IPS DF 4.7 (cell line): ENCODE results near the gene ARPP21.

Experiments used
- DNase-seq: peaks from one replicate; pipeline ENCODE4 v3.0.0-alpha.2; 2013; ENCODE audit warnings: low spot score; ENCODE audit errors: extremely low read depth

The ARPP21 gene

DNA sequence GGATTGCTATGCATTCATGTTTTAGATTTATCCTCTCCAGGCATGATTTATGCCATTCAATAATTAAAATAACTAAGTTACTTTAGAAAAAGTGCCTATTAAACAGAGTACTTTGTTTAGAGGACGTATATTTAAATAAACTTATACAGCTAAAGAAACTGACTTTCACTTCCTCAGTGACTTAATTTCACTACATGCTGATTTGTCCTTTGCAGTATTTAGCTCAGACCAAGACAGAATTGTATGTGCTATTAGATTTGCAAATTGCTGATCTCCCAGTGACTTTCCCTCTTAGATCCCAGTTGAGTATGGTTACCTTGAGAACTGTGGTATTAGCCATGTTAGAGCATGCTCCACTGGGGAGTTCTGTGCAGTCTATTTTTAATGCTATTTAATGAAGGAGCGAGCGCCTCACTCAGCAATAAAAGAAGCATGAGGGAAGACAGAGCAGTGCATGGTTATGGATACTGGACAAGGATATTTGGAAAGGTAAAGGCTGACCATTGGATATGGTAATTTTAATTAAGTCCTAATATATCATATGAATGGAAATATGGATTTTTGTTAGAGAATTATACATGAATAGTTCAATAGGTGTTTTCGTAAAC, 2.7 kb downstream of the ARPP21 start:
- no peak for DNase-seq

DNA sequence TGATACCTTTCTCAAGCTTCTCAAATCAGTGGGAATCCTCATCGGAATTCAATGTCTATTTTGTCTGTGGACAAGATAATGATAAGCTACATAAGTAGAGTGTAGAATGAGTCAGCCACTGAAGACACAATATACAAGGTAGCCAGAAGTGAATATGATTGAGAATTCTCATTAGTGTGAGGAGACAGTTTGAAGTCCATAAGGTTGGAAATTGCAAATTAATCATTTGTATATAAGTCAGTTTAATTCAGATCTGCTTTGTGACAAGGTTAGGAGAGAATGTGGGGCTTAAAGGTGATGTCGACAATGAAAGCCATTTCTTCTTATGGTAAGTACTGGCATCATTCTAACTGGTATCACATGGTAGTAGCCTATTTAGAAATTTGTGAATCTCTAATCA, 4.2 kb downstream of the ARPP21 start:
- DNase-seq, result no peak

DNA sequence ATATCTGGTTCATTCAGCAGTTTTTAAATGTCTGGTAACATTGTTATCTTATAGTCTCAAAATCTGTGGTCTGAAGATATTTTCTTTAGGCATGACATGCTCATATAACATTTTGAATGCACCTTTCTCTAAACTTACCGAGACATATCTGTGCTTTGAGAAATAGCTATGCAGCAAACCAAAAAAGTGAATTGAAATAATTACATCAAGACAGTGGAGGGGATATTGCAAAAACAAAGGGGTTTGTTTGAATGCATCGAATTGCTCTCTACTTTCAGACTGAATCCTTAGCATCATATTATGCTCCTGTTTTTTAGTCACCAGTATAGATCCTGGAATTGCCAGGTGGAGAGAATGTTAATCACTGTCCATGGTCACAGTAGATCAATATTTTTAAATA, 5.1 kb downstream of the ARPP21 start:
- DNase-seq, result no peak

DNA sequence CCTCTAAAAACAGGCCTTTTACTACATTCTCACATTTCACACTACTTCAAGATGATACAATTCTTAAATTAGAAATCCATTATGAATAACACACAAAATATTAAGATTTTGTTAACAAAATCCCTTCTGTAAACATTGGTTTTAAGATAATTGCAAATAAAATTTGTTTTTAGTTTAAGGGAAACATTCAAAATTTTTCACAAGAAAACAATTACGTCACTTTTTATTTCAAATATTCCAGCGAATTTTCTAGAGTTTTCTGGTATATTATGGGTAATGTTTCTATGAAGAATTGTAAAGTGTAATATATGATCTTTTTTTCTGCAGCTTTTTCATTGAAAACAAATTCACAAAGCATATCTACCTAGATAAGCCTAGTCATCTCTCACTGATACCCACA, 5.9 kb downstream of the ARPP21 start:
- no peak for DNase-seq

DNA sequence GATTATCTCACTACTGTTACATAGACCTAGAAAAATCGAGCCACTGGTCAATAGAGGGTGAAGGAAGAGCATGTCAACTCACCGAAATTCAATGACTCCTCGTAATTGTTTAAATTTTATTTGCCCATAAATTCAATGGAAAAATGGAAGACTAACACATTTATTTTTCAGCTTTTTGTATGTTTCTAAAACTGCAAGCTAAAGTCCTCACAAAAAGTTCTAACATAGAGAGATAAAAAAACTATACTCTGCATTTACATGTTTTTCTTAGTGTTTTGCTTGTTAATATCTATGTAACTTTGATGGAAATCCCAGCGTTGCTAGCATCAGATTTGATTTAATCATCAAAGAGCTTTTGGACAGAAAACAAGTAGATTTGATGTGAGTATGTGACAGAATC, 6.8 kb downstream of the ARPP21 start:
- no peak for DNase-seq

DNA sequence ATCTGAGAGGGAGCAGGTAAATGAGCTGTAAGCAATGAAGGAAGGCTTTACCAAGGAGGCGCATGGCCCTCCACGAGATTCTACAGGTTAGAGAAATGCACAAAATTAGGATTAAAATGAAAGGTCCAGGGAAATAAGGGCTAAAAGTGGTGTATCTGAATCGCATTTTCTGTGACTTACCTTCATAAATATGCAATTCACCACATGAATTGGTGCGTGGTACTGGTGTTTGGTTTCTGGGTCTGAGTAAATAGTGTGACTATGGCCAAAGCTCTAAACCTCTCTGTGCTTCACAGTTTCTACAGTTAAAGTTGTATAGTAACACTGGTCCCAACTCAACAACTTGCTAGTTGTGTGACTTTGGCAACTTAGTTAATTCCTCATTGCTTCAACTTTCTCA, 8.1 kb downstream of the ARPP21 start:
- DNase-seq, result no peak

DNA sequence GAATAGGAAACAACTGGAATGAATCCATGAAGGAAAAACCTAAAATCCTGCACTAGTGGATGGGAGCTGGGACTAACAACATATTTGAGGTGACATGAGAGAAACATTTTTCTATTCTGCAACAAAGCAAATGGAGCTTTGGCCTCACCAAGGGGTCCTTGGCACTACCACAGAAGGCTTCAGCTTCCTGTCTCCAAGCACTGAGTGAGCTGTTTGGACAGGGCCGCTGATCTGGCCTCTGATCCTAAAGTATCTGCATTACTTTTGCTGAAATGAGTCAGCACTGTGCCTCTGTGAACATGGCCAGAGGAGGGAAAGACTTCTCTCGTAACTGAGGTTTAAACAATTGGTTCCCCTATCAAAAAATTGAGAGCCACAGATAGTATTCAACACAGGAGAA, 9.0 kb downstream of the ARPP21 start:
- DNase-seq, result no peak

DNA sequence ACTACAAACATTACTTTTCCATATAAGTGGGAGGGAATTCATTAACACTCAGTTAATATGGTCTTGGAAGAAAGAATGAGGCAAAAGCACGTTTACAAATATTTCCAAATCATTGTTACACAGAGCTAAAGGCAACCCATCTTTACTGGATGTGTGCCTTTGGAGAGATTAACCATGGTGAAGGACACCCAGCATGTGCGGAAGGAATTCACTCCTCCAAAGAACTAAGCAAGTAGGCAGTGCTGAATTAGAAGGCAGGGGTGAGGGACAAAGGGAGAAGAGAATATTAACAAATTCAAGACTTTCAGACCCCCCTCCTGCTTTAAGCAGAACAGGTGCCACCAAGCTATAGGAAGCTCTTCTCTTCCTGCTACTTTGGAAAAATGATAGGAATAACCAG, 10.1 kb downstream of the ARPP21 start:
- DNase-seq, result no peak

DNA sequence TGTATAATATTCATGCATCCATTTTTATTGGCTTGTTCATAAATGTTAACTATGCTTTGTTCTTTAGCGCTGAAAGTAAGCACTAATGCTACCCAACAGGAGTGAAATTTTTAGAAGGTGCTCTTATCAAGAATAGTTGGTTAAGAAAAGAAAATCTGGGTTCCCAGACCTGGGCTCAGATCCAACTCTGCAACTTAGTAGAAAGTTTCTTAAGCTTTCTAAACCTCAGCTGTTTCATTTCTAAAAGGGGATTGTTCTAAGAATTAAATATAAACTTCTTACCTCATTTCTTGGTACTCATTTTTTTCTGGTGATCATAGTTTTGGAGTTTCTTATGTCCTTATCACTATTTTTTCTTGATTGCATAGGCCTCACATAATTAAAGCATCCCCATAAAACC, 12.1 kb downstream of the ARPP21 start:
- DNase-seq, result no peak

DNA sequence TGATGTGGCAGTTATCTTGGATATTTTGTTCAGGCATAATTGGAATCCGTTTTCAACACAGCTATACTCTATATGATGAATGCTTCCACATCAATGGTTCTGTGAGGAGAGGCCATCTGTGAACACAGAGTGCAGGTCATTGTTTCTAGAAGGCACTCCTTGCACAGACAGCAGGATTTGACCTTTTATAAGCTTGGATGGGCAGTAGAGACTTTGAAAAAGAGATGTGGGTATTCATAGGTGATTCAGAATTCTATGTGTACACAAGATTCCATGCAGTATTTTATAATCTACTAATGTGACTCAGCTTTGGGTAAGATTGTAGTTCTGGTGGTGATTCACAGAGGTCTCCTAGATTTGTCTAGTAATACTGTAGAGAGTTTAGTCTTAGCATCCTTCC, 12.5 kb downstream of the ARPP21 start:
- no peak for DNase-seq

DNA sequence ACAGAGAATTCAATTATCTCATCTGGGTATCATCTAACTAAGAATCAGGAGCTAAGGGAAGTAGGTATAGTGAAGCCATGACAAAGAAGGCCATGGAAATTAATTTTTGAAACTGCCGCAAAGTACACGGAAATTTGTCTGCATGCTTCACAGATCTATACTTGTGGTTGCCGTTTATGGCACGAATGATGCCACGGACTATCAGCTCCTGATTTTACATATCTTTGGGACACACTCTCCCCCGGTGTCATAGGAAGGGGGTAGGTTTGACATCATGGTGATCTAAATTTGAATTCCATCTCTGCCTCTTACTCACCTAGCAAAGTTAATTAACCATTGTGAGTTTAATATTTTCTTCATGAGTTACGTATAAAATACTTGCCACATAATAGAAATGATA, 14.0 kb downstream of the ARPP21 start:
- no peak for DNase-seq

DNA sequence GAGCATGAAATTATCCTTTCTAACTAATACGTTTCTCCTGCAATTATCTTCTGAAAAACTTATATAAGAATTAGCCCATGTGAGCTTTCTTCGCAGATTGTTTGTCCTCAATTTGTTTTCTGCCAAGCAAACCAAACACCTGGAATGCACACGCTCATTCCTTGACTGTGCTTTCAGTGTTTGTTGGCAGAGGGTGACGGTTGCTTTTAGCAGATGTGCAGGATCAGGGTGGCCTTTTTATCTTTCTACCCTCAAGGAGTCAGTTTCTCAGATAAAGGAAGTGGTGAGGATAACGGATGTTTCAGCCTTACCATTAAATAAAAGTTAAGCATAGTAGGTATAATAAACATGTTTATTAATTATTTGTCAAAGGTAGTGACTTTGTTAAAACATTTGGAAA, 15.2 kb downstream of the ARPP21 start:
- DNase-seq, result no peak

DNA sequence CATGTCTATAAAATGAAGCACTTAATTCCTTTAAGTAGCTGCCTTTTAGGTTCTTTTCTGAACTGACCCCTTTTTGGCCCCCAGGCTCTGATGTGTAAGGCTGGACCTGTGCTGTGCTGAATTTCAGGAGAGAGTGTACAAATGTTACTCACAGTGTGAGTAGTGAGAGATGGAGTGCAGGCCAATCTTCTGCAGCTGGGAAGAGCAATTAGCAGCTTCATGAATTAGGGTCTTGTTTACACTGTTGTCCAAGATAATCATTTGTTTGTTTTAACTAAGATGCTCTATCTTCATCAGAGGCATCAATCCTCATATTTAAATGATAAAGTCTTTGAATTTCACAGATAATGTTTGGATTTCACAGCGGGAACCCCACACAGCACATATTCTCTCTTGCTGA, 19.4 kb downstream of the ARPP21 start:
- no peak for DNase-seq

DNA sequence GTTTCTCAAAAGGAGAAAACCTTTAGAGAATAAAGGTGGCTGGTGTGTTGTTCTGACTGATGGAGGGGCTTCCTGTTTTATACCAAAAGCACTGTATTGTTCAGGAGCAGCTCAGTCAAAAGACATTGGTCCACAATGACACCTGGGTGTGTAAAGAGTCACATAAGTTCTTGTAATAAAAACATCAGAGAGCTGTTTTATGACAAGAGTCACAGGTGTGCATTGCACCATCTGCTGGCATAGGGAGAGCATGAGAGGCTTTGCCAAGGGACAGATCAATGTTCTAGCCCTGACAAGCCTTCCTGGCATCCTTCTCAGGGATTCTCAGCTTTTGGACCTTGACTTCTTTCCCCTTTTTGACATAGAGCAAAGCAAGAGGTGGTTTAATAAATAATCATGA, 20.4 kb downstream of the ARPP21 start:
- DNase-seq, result no peak

DNA sequence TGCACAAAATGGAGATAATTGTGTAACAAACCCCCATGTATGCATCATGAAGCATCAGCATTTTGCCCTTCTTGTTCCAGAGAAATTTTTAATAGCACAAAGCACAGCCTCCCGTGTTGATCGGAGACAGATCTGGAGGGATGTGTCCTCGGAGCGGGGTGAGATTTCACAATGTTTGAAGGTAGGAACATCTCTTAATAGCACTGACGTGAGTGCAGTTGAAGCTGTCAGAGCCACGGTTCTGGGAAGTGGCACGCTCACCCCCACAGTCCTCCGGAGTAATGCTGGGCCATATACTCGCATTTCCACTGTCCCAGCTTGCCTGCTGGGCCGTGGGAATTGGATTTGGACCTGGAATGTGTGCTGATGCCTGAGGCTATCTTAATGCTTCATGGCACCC, 24.1 kb downstream of the ARPP21 start:
- DNase-seq, result no peak

DNA sequence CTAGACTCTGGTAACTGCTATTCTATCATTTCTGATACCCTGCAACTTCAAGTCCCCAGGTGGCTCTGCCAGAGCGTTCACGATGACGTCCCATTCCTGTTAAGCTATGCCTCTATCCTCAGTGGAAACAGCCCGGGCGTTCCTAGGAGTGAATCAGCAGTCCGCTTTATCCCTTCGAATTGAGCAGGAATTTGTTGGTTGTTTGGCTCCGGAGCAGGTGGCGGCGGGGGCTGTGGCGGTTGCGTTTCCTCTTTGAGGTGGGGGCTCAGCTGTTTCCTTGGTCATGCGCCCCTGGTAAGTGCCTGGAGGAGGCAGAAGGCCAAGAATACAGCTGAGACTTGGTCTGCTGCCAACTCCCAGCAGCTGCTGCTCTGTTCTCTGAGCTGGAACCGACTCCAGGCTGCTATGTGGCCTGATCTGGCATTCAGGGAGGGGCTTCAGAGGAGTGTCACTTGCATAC, 25.2 kb downstream of the ARPP21 start:
- DNase-seq, result no peak

DNA sequence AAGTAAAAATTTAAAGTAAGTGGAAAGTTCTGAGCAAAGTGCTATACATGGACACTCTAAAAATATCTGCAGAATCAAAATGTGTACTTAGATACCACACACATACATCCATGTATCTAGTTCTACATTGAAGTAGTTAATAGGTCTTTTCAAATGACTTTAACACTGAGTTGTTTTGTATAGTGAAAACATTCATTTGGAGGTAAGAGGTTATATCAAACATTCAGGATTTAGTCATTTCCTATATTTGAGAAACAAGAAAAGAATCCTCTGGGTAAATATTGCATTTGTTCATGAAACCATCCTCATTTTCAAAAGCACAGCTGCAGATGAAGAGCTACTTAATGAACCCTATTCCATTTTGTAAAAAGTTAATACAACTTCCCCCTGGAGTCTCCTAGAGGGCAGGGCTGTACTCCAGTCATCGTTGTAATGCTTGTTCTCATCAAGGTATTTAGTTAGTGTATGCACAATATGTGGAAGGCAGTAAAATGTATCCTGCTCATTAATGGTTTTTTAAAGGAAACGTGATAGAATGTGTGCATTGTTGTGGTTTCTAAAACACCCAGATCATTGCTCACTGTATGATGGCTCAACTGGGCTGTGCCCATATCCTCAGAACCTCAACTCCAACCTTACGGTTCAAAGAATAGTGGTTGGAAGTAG, 26.2 kb downstream of the ARPP21 start:
- no peak for DNase-seq

DNA sequence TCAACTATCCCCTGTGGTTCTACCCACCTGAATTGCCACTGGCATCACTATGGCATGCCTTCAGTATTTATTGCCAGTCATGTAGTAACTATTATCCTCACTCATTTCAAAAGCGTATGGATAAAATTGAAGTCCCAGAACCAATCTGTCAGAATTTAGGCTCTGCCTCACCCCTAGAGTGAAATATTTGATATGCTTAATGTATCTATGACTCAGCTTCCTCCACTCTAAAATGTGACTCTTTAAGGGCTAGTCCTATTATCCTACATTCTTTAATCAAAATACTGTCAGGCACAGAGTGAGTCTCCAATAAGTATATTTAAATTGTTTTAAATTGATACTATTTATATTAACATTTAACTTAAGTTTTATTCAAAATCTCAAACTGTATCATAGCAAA, 27.6 kb downstream of the ARPP21 start:
- DNase-seq, result no peak

DNA sequence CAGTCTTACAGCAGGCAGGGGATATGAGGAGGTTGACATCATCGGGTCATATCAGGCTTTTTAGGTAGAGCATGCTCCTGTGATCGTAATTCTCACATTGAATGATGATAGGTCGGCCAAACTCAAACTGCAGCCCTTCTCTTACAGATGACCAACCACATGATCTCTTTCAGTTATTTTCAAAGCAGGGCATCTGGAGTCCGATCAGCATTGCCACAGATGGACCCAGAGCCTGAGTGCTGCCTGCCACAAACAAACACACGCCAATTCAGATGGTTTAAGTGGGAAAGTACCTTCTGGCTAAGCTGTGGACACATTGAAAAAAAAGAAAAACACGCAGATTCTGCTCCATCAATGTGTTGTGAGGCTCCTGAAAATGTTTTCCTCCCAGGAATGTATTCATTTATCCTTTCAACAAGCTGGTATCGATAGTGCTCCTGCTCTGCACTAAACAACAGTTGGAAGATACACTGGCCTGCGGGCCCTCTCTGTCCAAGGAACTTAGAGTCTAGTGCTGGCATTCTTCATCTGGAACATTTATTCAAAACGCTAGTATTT, 31.2 kb downstream of the ARPP21 start:
- no peak for DNase-seq

DNA sequence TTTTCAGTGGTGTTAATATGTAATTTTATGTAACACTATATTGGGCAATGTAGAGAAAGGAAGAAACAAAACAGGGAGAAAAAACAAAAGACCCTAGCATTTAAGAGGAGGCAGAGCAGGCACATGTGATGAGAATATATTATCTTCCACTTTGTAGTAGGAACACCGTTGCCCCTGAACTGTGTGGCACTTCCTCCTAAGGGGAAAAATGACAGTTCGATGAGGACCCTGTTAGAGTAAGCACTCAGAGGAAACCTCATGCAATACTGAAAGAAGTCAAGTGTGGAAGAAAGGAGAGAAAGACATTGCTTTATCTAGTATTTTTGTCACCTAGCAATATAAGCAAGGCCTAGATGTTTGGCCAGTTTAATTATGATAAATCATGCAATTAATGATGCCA, 32.2 kb downstream of the ARPP21 start:
- DNase-seq, result no peak

DNA sequence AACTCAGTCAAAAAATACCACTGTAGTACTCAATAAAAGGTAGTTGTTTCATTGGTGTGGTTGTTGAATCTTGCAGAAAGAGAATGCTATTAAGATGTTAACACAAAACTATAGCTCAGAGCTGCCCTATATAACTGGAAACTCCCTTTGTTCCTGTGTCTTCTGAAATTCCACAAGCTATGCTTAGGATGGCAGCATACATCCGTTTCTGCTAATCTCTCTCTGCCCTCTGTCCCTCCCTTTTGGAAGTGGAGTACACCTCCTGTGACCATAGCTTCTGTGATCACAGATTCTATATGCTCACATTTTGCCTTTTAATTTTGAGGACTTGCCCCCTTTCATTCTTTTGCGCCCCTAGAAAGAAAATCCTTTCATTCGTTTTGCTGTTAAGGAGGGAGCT, 33.7 kb downstream of the ARPP21 start:
- no peak for DNase-seq

DNA sequence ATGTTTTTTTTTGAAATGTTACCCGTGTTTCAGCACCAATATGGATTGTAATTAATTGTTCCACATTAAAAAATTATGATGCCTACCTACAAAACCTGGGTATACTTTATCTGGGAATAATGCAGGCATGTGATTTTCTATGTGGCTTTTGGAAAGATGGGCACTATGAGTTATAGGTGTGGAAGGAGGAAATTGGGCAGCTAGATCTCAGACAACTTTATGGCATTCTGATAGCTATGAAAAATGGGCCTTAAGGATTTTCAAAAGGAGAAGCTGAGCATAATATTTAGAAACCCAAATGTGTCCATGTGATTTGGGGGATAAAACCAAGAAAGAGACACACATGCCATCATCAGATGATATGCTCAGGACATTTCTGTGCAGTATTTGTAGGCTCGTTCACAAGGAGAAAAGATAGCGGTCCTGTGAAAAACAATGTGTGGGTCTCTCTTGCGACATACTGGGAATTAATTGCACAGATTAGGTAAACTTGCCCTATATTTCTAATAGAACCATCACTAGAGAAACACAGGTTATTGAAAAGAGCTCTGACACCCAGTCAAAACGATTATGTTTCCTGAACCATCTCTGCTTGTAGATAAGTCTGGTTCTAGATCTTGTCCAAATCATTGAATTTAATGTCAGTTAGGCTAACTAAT, 35.3 kb downstream of the ARPP21 start:
- DNase-seq, result no peak

DNA sequence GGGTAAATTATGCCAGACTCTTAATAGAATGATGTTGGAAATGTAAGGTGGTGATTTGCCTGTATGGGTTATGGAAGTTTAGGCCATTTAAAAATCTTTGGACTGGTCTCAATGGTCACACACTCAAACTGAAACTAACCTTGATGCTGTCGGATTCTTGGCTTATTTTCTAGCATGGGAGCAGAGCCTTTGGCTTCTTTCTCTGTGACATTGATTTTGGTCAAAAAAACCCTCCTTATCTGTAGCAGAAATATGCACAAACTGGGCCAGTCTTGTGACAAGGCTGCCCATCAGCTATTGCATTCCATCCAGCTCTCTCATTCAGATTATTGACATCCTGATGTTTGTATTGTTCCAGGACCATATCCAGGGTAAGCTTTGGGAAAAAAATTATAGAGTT, 35.9 kb downstream of the ARPP21 start:
- DNase-seq, result no peak
